ENCODE measurements around the gene MYBPHL. TPM values are rescaled to one million over a fixed set of nuclear protein-coding genes. Genes with fewer than 3 reads are reported as not detected.

MYBPHL gene
- total RNA-seq, 1 donor from 2014 or later, result 0.29 TPM

DNA sequence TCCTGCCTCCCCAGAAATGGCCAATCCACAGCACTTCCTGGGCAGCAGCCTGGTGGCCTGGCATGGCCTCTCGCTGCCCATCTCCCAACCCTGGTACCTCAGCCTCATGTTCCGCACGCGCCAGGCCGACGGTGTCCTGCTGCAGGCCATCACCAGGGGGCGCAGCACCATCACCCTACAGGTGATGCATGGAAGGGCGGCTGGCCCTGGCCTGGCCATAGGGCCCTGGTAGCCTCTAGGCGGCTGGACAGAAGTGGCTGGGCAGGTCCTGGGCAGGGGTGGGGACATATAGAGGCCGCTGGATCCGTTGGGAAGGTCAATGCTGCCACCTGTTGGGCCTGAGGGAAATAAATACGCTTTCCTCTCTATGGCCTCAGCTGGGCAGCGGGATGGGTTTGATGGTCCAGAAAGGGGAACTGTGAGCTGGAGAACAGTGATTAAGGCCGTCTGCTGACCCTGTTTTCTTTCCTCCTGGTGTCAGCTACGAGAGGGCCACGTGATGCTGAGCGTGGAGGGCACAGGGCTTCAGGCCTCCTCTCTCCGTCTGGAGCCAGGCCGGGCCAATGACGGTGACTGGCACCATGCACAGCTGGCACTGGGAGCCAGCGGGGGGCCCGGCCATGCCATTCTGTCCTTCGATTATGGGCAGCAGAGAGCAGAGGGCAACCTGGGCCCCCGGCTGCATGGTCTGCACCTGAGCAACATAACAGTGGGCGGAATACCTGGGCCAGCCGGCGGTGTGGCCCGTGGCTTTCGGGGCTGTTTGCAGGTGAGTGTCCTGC is 43.0 kb downstream of the MYBPHL start:
- no peaks in the 10 kb centered on the region for H3K27me3 Mint-ChIP-seq
- no peaks in the 10 kb centered on the region for H3K9me3 Mint-ChIP-seq (ENCODE audit: low read depth)
- H3K36me3 Mint-ChIP-seq (ENCODE audit: insufficient read depth), result peaks cover 8% of the 10 kb centered on the region
- H3K4me1 Mint-ChIP-seq (ENCODE audit: low read depth), result peaks cover 2% of the 10 kb centered on the region
- peak; percentile 97 for DNase-seq (ENCODE audit: low spot score, unreplicated experiment)
- peak; percentile 100 for TF ChIP-seq CTCF (IDR thresholded peaks at IDR 0.05; ENCODE audit: unreplicated experiment)
- H3K4me3 Mint-ChIP-seq (ENCODE audit: low read depth), result no peak overlapping the region
- peak overlapping the region; percentile 71 for H3K27ac Mint-ChIP-seq

DNA sequence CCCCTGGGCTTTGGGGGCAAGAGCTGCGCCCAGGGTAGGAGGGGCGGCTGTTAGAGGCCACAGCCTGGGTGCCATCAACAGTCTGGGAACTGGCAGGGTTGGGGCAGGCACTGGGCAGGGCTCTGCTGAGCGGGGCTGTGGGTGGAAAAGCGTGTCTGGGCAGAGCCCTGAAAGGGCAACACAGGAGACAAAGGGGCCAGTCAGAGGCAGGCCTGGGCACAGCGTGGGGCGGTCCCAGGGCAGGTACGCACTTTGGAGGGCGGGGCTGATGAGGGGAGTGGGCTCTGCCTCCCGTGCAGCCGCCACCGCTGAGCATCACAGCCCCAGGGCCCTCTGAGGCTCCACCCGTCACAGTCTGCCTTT is 43.6 kb downstream of the MYBPHL start:
- H3K27me3 Mint-ChIP-seq, result no peaks in the 10 kb centered on the region
- TF ChIP-seq CTCF (IDR thresholded peaks at IDR 0.05; ENCODE audit: unreplicated experiment), result no peak
- H3K9me3 Mint-ChIP-seq (ENCODE audit: low read depth), result no peaks in the 10 kb centered on the region
- H3K27ac Mint-ChIP-seq, result peak overlapping the region; percentile 71
- DNase-seq (ENCODE audit: low spot score, unreplicated experiment), result no peak
- H3K36me3 Mint-ChIP-seq (ENCODE audit: insufficient read depth), result peaks cover 8% of the 10 kb centered on the region
- H3K4me3 Mint-ChIP-seq (ENCODE audit: low read depth), result no peak overlapping the region
- H3K4me1 Mint-ChIP-seq (ENCODE audit: low read depth), result peaks cover 2% of the 10 kb centered on the region

- H3K27ac Mint-ChIP-seq, result no peak overlapping the region
- no peak for DNase-seq (ENCODE audit: low spot score, unreplicated experiment)
- H3K4me3 Mint-ChIP-seq (ENCODE audit: low read depth), result no peak overlapping the region
- H3K36me3 Mint-ChIP-seq (ENCODE audit: insufficient read depth), result peaks cover 5% of the 10 kb centered on the region
- H3K9me3 Mint-ChIP-seq (ENCODE audit: low read depth), result no peaks in the 10 kb centered on the region
- no peaks in the 10 kb centered on the region for H3K27me3 Mint-ChIP-seq
- peaks cover 2% of the 10 kb centered on the region for H3K4me1 Mint-ChIP-seq (ENCODE audit: low read depth)
- no peak for TF ChIP-seq CTCF (IDR thresholded peaks at IDR 0.05; ENCODE audit: unreplicated experiment)
These were observed 44.4 kb downstream of the MYBPHL start for GRCh38 chr1:109262231-109263055.

DNA sequence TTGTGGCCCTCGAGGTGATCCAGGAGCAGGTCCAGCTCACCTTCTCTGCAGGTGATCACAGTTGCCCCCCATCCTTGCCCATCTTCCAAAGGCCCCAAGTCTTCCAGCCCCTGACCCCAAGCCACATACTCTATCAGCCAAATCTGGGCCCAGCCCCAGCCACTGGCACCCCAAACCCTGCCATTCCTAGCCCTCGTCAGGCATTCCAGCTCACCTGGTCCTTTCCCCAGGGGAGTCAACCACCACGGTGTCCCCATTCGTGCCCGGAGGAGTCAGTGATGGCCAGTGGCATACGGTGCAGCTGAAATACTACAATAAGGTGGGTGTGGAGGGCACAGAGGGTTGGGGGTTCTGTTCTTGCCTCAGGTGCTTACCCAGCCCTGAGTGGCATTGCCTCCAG is 45.2 kb downstream of the MYBPHL start:
- H3K27ac Mint-ChIP-seq, result no peak overlapping the region

More for the DNA sequence above, 45.2 kb downstream of the MYBPHL start:
- Mint-ChIP-seq H3K4me1 (ENCODE audit: low read depth) (peaks cover 2% of the 10 kb centered on the region), H3K4me3 (ENCODE audit: low read depth) (no peak overlapping the region), H3K36me3 (ENCODE audit: insufficient read depth) (peaks cover 6% of the 10 kb centered on the region), H3K27me3 (no peaks in the 10 kb centered on the region), H3K9me3 (ENCODE audit: low read depth) (no peaks in the 10 kb centered on the region)
- no peak for DNase-seq (ENCODE audit: low spot score, unreplicated experiment)
- no peak for TF ChIP-seq CTCF (IDR thresholded peaks at IDR 0.05; ENCODE audit: unreplicated experiment)
